ENCODE data around the gene PPP2R5C.

- TF ChIP-seq POLR2AphosphoS5 (IDR thresholded peaks at IDR 0.05; ENCODE audit: borderline replicate concordance, low read depth, low read length) (no peak), EZH2 (IDR thresholded peaks at IDR 0.05) (no peak)
Observed at GRCh38 chr14:101755591-101756324, 5.8 kb upstream of the PPP2R5C start.

All from SK-N-MC (cell line).